Chondrocyte (in vitro differentiated cells): ENCODE results near the gene SSBP4. TPM values are rescaled to one million over a fixed set of nuclear protein-coding genes. Genes with fewer than 3 reads are reported as not detected.
"Not testable (repeated sequence)": the region's sequence is repeated elsewhere in the genome, so short reads cannot be mapped to it uniquely, and the experiment has no call there.

ENCODE experiments used
- DNase-seq: peaks from one replicate; pipeline ENCODE4 v3.0.0; 2021; ENCODE audit warnings: mixed read lengths, low spot score
- H3K27ac Mint-ChIP-seq: one replicate; pipeline ENCODE4 v1.8.0; 2021; ENCODE audit warnings: mild to moderate bottlenecking, moderate library complexity, mixed read lengths; ENCODE audit not compliant: unreplicated experiment
- H3K27me3 Mint-ChIP-seq: 2 replicates; pipeline ENCODE4 v1.8.0; 2021; ENCODE audit warnings: low read depth, mixed read lengths
- H3K36me3 Mint-ChIP-seq: 2 replicates; pipeline ENCODE4 v1.8.0; 2021; ENCODE audit warnings: low read depth, mixed read lengths
- H3K4me1 Mint-ChIP-seq: 2 replicates; pipeline ENCODE4 v1.8.0; 2021; ENCODE audit warnings: low read depth, mild to moderate bottlenecking, mixed read lengths
- H3K4me3 Mint-ChIP-seq: one replicate; pipeline ENCODE4 v1.8.0; 2021; ENCODE audit warnings: mild to moderate bottlenecking, moderate library complexity, mixed read lengths; ENCODE audit not compliant: unreplicated experiment
- H3K9me3 Mint-ChIP-seq: 2 replicates; pipeline ENCODE4 v1.8.0; 2021; ENCODE audit warnings: low read depth, mixed read lengths
- total RNA-seq: library from RNA; stranded (reverse); gene quantifications from 3 replicates; pipeline ENCODE4 v1.2.1, GENCODE V29; 2021
- TF ChIP-seq, protein P1 (sequence below): fragments of 200-600 bp; sonication (generic); IDR thresholded peaks from 2 replicates; pipeline ENCODE4 v1.5.0; 2021; ENCODE audit warnings: antibody characterized with exemption, mild to moderate bottlenecking, moderate library complexity

SSBP4 gene
- total RNA-seq, 1 donor from 2014 or later, result 56.3 TPM

DNA sequence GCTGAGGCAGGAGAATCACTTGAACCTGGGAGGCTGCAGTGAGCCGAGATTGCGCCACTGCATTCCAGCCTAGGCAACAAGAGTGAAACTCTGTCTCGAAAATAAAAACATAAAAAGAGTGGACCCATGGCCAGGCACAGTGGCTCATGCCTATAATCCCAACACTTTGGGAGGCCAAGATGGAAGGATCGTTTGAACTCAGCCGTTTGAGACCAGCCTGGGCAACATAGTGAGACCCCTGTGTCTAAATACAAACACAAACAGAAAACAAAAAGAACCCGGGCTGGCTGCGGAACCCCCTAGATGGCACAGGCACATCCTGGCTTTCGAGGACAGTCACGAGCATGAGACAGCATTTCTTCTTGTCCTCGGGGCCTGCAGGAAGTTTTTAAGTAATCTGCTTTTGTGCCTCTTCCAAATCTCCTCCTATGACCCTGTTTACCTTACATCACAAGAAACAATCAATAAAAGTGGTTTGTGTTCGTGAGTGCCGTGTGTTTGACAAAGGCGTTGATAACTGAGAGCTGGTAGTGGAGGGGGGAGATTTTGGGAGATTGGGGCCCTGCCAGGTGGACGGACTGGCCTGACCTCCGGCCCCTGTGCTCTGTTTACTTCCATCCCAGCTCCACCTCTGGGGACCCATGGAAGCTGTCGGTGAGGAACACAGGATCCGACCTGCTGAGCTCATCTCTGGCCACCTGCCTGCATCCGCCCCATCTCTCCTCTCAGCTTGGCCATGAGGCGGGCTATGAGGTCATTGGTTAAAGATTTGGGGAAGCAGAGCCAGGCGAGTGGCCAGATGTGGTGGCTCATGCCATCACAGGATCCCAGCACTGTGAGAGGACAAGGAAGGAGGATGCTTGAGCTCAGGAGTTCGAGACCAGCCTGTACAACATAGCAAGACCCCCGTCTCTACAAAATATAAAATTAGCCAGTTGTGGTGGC lies 39.1 kb upstream of the SSBP4 start:
- no peaks in the 10 kb centered on the region for H3K27me3 Mint-ChIP-seq
- no peaks in the 10 kb centered on the region for H3K36me3 Mint-ChIP-seq
- H3K4me1 Mint-ChIP-seq, result peaks cover 35% of the 10 kb centered on the region
- peak overlapping the region; percentile 22 for H3K27ac Mint-ChIP-seq
- TF ChIP-seq, protein P1, sequence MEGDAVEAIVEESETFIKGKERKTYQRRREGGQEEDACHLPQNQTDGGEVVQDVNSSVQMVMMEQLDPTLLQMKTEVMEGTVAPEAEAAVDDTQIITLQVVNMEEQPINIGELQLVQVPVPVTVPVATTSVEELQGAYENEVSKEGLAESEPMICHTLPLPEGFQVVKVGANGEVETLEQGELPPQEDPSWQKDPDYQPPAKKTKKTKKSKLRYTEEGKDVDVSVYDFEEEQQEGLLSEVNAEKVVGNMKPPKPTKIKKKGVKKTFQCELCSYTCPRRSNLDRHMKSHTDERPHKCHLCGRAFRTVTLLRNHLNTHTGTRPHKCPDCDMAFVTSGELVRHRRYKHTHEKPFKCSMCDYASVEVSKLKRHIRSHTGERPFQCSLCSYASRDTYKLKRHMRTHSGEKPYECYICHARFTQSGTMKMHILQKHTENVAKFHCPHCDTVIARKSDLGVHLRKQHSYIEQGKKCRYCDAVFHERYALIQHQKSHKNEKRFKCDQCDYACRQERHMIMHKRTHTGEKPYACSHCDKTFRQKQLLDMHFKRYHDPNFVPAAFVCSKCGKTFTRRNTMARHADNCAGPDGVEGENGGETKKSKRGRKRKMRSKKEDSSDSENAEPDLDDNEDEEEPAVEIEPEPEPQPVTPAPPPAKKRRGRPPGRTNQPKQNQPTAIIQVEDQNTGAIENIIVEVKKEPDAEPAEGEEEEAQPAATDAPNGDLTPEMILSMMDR, result no peak
- no peak for DNase-seq
- no peak overlapping the region for H3K4me3 Mint-ChIP-seq
- no peaks in the 10 kb centered on the region for H3K9me3 Mint-ChIP-seq

DNA sequence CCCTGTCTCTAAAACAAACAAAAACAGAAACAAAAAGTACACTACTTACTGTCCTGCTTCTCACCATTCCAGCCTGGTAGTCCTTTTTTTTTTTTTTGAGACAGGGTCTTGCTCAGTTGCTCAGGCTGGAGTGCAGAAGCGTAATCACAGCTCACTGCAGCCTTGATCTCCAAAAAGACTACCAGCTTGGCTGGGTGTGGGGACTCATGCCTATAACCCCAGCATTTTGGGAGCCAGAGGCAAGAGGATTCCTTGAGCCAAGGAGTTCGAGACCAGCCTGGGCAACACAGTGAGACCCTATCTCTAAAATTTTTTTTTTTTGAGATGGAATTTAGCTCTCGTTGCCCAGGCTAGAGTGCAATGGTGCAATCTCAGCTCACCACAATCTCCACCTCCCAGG lies 38.4 kb upstream of the SSBP4 start:
- Mint-ChIP-seq H3K4me3 (no peak overlapping the region), H3K36me3 (no peaks in the 10 kb centered on the region), H3K27me3 (no peaks in the 10 kb centered on the region), H3K9me3 (no peaks in the 10 kb centered on the region), H3K4me1 (peaks cover 38% of the 10 kb centered on the region), H3K27ac (no peak overlapping the region)
- DNase-seq, result no peak
- TF ChIP-seq, protein P1, result no peak

DNA sequence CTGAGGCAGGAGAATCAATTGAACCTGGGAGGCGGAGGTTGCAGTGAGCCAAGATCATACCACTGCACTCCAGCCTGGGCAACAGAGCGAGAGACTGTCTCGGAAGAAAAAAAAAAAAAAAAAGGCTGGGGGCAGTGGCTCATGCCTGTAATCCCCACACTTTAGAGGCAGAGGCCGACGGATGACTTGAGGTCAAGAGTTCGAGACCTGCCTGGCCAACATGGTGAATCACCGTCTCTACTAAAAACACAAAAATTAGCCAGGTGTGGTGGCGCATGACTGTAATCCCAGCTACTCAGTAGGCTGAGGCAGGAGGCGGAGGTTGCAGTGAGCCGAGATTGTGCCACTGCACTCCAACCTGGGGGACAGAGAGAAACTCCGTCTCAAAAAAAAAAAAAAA lies 35.6 kb upstream of the SSBP4 start:
- H3K27me3 Mint-ChIP-seq, DNase-seq, H3K27ac Mint-ChIP-seq, H3K4me3 Mint-ChIP-seq, H3K36me3 Mint-ChIP-seq, H3K9me3 Mint-ChIP-seq: not testable (repeated sequence)
- peaks cover 43% of the 10 kb centered on the region for H3K4me1 Mint-ChIP-seq

DNA sequence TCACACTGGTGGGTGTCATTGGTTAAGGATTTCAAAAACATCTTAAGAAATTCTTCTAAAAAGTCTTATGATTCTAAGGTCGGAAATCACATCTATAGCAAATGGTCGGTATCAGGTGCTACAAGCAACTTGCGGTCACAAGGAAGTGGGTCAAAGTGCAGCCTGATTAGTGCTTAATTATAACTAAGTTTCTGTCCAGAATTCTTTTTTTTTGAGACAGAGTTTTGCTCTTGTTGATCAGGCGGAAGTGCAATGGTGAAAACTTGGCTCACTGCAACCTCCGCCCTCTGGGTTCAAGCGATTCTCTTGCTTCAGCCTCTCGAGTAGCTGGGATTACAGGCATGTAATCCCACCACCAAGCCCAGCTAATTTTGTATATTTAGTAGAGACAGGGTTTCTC lies 34.4 kb upstream of the SSBP4 start:
- peaks cover 7% of the 10 kb centered on the region for H3K36me3 Mint-ChIP-seq
- TF ChIP-seq, protein P1, result no peak
- no peak overlapping the region for H3K4me3 Mint-ChIP-seq
- no peaks in the 10 kb centered on the region for H3K27me3 Mint-ChIP-seq
- no peaks in the 10 kb centered on the region for H3K9me3 Mint-ChIP-seq
- H3K27ac Mint-ChIP-seq, result no peak overlapping the region
- DNase-seq, result no peak
- peaks cover 48% of the 10 kb centered on the region for H3K4me1 Mint-ChIP-seq

DNA sequence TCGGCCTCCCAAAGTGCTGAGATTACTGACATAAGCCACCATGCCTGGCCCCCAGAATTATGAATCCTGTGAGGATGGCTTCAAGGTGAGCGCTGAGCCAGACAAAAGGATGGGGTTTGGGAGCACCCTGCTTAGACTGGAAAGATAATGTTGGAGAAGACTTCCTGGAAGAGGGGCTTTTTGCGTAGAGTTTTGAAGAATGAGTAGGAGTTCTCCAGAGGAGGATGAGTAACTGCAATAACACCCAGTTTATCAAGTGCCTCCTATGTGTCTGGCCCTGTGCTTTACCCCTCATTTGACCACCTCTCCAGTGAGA lies 33.9 kb upstream of the SSBP4 start:
- H3K36me3 Mint-ChIP-seq, result peaks cover 9% of the 10 kb centered on the region

More for the DNA sequence above, 33.9 kb upstream of the SSBP4 start:
- Mint-ChIP-seq H3K27ac (peak overlapping the region; percentile 95), H3K4me1 (peaks cover 44% of the 10 kb centered on the region), H3K27me3 (no peaks in the 10 kb centered on the region), H3K9me3 (no peaks in the 10 kb centered on the region), H3K4me3 (no peak overlapping the region)
- no peak for DNase-seq
- TF ChIP-seq, protein P1, result no peak
